Small intestine (tissue), 7 donors: Measurements from ENCODE around the gene NPR2. TPM values are rescaled to one million over a fixed set of nuclear protein-coding genes. Genes with fewer than 3 reads are reported as not detected.

Experiments used
- DNase-seq, 2 donors: peaks; one replicate each; pipeline versions ENCODE4 v3.0.0 to v3.0.0-alpha.2; 2013
- FAIRE-seq: peaks from 2 replicates; lab custom pipeline; 2012; peaks lifted over from hg19 to GRCh38; lab: Jason Lieb, UNC
- H3K27ac ChIP-seq, 3 donors: one replicate each; pipeline ENCODE4 v1.5.1; 2013; ENCODE audit warnings: low read length in 2 of 3, mild to moderate bottlenecking in 2 of 3, control low read depth in 1 of 3, inconsistent platforms in 1 of 3, low read depth in 1 of 3, moderate library complexity in 1 of 3
- H3K27me3 ChIP-seq, 3 donors: one replicate each; pipeline ENCODE4 v1.6.1; 2013; ENCODE audit warnings: low read length in 3 of 3, inconsistent platforms in 1 of 3; ENCODE audit not compliant: control insufficient read depth in 3 of 3, insufficient read depth in 3 of 3
- H3K36me3 ChIP-seq, 3 donors: one replicate each; pipeline ENCODE4 v1.6.1; 2013; ENCODE audit warnings: low read length in 3 of 3, inconsistent platforms in 1 of 3, low read depth in 1 of 3, mild to moderate bottlenecking in 1 of 3, moderate library complexity in 1 of 3; ENCODE audit not compliant: control insufficient read depth in 3 of 3, insufficient read depth in 2 of 3
- H3K4me1 ChIP-seq, 3 donors: one replicate each; pipeline ENCODE4 v1.6.1; 2013; ENCODE audit warnings: low read length in 2 of 3, inconsistent platforms in 1 of 3, low read depth in 1 of 3, mild to moderate bottlenecking in 1 of 3, moderate library complexity in 1 of 3; ENCODE audit not compliant: control insufficient read depth in 3 of 3, insufficient read depth in 2 of 3
- H3K4me3 ChIP-seq, 3 donors: one replicate each; pipeline ENCODE4 v1.5.1; 2013; ENCODE audit warnings: low read length in 3 of 3, control low read depth in 1 of 3, inconsistent platforms in 1 of 3, low read depth in 1 of 3, mild to moderate bottlenecking in 1 of 3, moderate library complexity in 1 of 3
- H3K9me3 ChIP-seq, 2 donors: one replicate each; pipeline ENCODE4 v1.6.1; 2013; ENCODE audit warnings: low read depth in 1 of 2, low read length in 1 of 2; ENCODE audit not compliant: control insufficient read depth in 2 of 2, insufficient read depth in 1 of 2
- WGBS, 3 donors: extraction: QIAGEN DNeasy Blood & Tissue Kit; methylation state at CpG; one replicate each; pipeline ENCODE4 v1.1.7; 2013; 5-methylcytosine and 5-hydroxymethylcytosine counted together
- polyA plus RNA-seq, 4 donors: library from polyadenylated mRNA; stranded (reverse) in 3 of 4; unstranded in 1 of 4; fragments of 200-250 nt in 3 of 4; fragments of 120-200 nt in 1 of 4; gene quantifications; one replicate each; pipeline versions ENCODE4 v1.2.1 to v1.2.3, GENCODE V29; 2013
- donor health status: healthy with polysubstance abuse.
- donor health status: control.
- donor health status: control.
- donor health status: Bipolar disorder and iron deficiency.
- donor health status: healthy.

The NPR2 gene
- polyA plus RNA-seq, 4 donors = 0.89 to 12.0 (median 4.9) TPM

DNA sequence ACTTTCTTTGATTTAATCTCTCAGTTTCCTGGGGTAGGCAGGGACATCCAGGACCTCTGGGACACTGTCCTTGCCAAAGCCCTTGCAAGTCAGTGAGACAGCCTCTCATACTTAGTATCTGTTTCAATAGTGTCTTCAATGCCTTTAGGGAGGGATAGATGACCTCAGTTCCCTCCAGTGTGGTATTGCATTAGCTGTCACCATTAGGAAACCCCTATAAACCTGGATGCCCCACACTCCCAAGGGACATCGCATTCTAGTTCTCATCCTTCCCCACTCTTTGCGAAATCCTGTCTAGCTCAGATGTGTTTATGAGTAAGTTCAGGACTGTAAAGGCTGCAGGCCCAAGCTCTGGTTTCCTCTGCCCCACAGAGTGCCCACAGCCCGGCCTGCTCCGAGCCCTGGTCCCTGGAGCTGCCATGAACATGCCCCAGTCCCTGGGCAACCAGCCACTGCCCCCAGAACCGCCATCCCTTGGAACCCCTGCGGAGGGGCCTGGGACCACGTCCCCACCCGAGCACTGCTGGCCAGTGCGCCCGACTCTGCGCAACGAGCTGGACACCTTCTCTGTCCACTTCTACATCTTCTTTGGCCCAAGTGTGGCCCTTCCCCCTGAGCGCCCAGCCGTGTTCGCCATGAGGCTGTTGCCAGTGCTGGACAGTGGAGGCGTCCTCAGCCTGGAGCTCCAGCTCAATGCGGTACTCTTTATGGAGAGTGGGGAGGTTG lies 50.8 kb downstream of the NPR2 start:
- H3K4me3 ChIP-seq = no peak overlapping the region
- H3K27ac ChIP-seq = no peak overlapping the region
- DNase-seq = no peak
- WGBS, 3 donors = 92 to 94% (median 92%) methylated on average over 17 of the region's 17 CpGs
- peaks cover 0 to 13% (median 8%) of the 10 kb centered on the region in 3 donors for H3K4me1 ChIP-seq
- no peak for FAIRE-seq
- H3K27me3 ChIP-seq = no peaks in the 10 kb centered on the region
- peaks cover 0 to 69% (median 0%) of the 10 kb centered on the region in 3 donors for H3K36me3 ChIP-seq
- no peaks in the 10 kb centered on the region for H3K9me3 ChIP-seq

DNA sequence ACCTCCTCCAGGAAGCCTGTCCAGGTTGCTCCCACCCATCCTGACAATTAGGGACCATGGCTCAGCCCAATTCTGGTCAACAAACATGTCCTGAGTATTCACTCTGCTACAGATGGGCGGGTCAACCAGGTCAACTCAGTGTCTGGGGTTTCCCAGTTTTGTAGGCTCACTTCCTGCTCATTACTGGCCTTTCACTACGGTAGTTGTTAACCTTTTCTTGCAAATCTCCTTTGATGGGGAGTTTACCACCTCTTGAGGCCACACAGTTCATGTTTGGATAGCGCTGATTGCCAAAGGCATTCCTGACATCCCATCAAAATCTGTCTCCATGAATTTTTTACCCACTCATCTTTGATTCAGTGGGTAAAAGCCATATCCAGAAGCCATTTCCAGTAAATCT lies 51.4 kb downstream of the NPR2 start:
- no peak for FAIRE-seq
- Histone ChIP-seq H3K4me1 (peaks cover 0 to 13% (median 8%) of the 10 kb centered on the region in 3 donors), H3K36me3 (peaks cover 0 to 66% (median 0%) of the 10 kb centered on the region in 3 donors), H3K9me3 (no peaks in the 10 kb centered on the region), H3K4me3 (no peak overlapping the region), H3K27ac (peak overlapping the region in 1 of 3 donors; percentile 5), H3K27me3 (no peaks in the 10 kb centered on the region)
- no peak for DNase-seq
- WGBS, 3 donors = 69 to 77% (median 70%) methylated on average over 3 of the region's 3 CpGs

DNA sequence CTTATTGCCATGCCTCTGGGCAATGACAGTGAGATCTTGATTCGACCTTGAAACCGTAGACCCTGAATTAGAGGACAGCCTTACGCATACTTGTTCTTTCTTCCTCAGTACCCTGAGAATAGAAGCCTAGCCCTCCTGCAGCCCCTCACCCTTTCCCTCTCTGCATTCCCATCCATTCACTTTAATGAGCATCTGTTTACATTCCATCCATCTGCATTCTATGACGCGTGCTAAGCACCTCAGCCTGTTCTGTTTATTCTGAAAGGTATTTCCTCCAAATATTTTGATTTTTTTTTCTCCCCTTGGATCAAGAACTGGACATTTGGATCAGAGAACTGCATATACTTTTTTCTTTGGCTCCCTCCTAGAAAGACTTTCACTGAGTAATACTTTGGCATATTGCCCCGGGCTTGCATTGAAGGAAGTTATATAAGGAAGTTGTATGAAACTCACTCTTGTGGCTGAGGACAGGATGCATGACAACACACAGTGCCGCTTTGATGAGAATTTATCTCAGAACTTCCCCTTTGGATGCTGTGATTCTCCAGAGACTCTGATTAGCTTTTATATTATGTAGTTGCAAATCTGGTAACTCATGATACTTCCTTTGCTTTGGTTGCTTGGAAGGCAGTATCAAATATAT lies 53.4 kb downstream of the NPR2 start:
- Histone ChIP-seq H3K4me3 (no peak overlapping the region), H3K4me1 (peaks cover 0 to 13% (median 8%) of the 10 kb centered on the region in 3 donors), H3K36me3 (peaks cover 0 to 66% (median 0%) of the 10 kb centered on the region in 3 donors), H3K9me3 (no peaks in the 10 kb centered on the region), H3K27ac (peak overlapping the region in 2 of 3 donors; percentile 44 to 74), H3K27me3 (no peaks in the 10 kb centered on the region)
- WGBS, 3 donors = 35 to 59% (median 54%) methylated on average over 7 of the region's 7 CpGs
- peak; percentile 38 to 79 for DNase-seq
- no peak for FAIRE-seq

- Histone ChIP-seq H3K9me3 (no peaks in the 10 kb centered on the region), H3K4me1 (peaks cover 0 to 9% (median 8%) of the 10 kb centered on the region in 3 donors), H3K27me3 (no peaks in the 10 kb centered on the region), H3K27ac (peak overlapping the region in 1 of 3 donors; percentile 25), H3K4me3 (no peak overlapping the region), H3K36me3 (peaks cover 0 to 54% (median 0%) of the 10 kb centered on the region in 3 donors)
- FAIRE-seq (no peak), DNase-seq (no peak)
- 68 to 89% (median 82%) methylated on average over 50 to 53 of the region's 53 CpGs for WGBS, 3 donors
Measured at GRCh38 chr9:35845824-35846771, 54.7 kb downstream of the NPR2 start.

GRCh38 chr9:35847792-35848572 lies 56.6 kb downstream of the NPR2 start:
- no peak for DNase-seq
- Histone ChIP-seq H3K36me3 (peaks cover 0 to 47% (median 0%) of the 10 kb centered on the region in 3 donors), H3K4me1 (peaks cover 0 to 9% (median 8%) of the 10 kb centered on the region in 3 donors), H3K27ac (peak overlapping the region in 1 of 3 donors; percentile 65), H3K27me3 (no peaks in the 10 kb centered on the region), H3K9me3 (no peaks in the 10 kb centered on the region), H3K4me3 (no peak overlapping the region)
- no peak for FAIRE-seq
- WGBS, 3 donors = 69 to 76% (median 73%) methylated on average over 4 of the region's 4 CpGs

GRCh38 chr9:35852267-35852815 lies 61.0 kb downstream of the NPR2 start:
- Histone ChIP-seq H3K4me3 (no peak overlapping the region), H3K4me1 (no peaks in the 10 kb centered on the region), H3K36me3 (peaks cover 0 to 39% (median 0%) of the 10 kb centered on the region in 3 donors), H3K27me3 (no peaks in the 10 kb centered on the region), H3K27ac (no peak overlapping the region), H3K9me3 (no peaks in the 10 kb centered on the region)
- DNase-seq (no peak), FAIRE-seq (no peak)
- 77 to 91% (median 80%) methylated on average over 2 of the region's 2 CpGs for WGBS, 3 donors

GRCh38 chr9:35852876-35853865 lies 61.8 kb downstream of the NPR2 start:
- Histone ChIP-seq H3K36me3 (peaks cover 0 to 33% (median 0%) of the 10 kb centered on the region in 3 donors), H3K4me3 (no peak overlapping the region), H3K9me3 (no peaks in the 10 kb centered on the region), H3K4me1 (no peaks in the 10 kb centered on the region), H3K27me3 (no peaks in the 10 kb centered on the region), H3K27ac (no peak overlapping the region)
- no peak for FAIRE-seq
- DNase-seq = no peak
- WGBS, 3 donors = 86 to 95% (median 89%) methylated on average over 25 of the region's 25 CpGs
